SK-N-SH (cell line): ENCODE measurements around the gene AGMO. TPM values are rescaled to one million over a fixed set of nuclear protein-coding genes. Genes with fewer than 3 reads are reported as not detected.

ENCODE experiments used
- CTCF ChIA-PET: fragments of 300-600, 350-600 bp; formaldehyde crosslinking; extraction: SDS; loops from one replicate; lab custom pipeline; 2021; lab: Yijun Ruan, JAX
- POLR2A ChIA-PET: fragments of 350-600 bp; sonication (Branson Sonifier 250); formaldehyde crosslinking; extraction: SDS; loops from one replicate; lab custom pipeline; 2020; ENCODE audit warnings: antibody characterized with exemption, inconsistent platforms; lab: Yijun Ruan, JAX
- DNase-seq: peaks from one replicate; pipeline ENCODE4 v3.0.0; 2012
- H2AFZ ChIP-seq: fragments of 200-600 bp; sonication (generic); 2 replicates; pipeline ENCODE4 v1.8.1; 2016; ENCODE audit warnings: antibody characterized with exemption, mild to moderate bottlenecking, low read depth
- H3F3A ChIP-seq: fragments of 200-600 bp; sonication (generic); replicated peaks from 2 replicates; pipeline ENCODE3; 2016; ENCODE audit warnings: antibody characterized with exemption, mild to moderate bottlenecking; ENCODE audit not compliant: insufficient read depth
- H3K27ac ChIP-seq, 2 experiments: fragments of 200-500 bp in 1 of 2; fragments of 200-600 bp in 1 of 2; sonication (Bioruptor generic) in 1 of 2; sonication (generic), shearing (Covaris generic) in 1 of 2; 2 replicates each; pipeline versions ENCODE4 v1.5.1 to v1.6.1; 2014 to 2016; ENCODE audit warnings: low read depth in 2 of 2, inconsistent platforms in 1 of 2, low read length in 1 of 2, mild to moderate bottlenecking in 1 of 2, mixed read lengths in 1 of 2
- H3K27me3 ChIP-seq: fragments of 200-600 bp; sonication (generic), shearing (Covaris generic); 2 replicates; pipeline ENCODE4 v1.6.1; 2016; ENCODE audit warnings: mixed run types; ENCODE audit not compliant: insufficient read depth
- H3K36me3 ChIP-seq, 2 experiments: fragments of 200-500 bp in 1 of 2; fragments of 200-600 bp in 1 of 2; sonication (Bioruptor generic) in 1 of 2; sonication (generic) in 1 of 2; replicated peaks in 1 of 2; 2 replicates each; pipeline versions ENCODE3 to v1.5.1; 2014 to 2016; ENCODE audit warnings: low read length in 1 of 2, mild to moderate bottlenecking in 1 of 2; ENCODE audit not compliant: insufficient read depth in 2 of 2, control insufficient read depth in 1 of 2
- H3K4me1 ChIP-seq, 2 experiments: fragments of 200-500 bp in 1 of 2; fragments of 200-600 bp in 1 of 2; sonication (Bioruptor generic) in 1 of 2; sonication (generic), shearing (Covaris generic) in 1 of 2; 2 replicates each; pipeline versions ENCODE4 v1.5.1 to v1.6.1; 2014 to 2016; ENCODE audit warnings: low read depth in 1 of 2, low read length in 1 of 2, mixed run types in 1 of 2; ENCODE audit not compliant: insufficient read depth in 2 of 2, control insufficient read depth in 1 of 2
- H3K4me2 ChIP-seq: fragments of 200-600 bp; sonication (generic), shearing (Covaris generic); 2 replicates; pipeline ENCODE4 v1.6.1; 2017; ENCODE audit warnings: mixed run types
- H3K4me3 ChIP-seq, 2 experiments: fragments of 200-500 bp in 1 of 2; fragments of 200-600 bp in 1 of 2; sonication (Bioruptor generic) in 1 of 2; sonication (generic), shearing (Covaris generic) in 1 of 2; 2 replicates each; pipeline versions ENCODE4 v1.5.1 to v1.8.1; 2014 to 2016; ENCODE audit warnings: low read depth in 2 of 2, inconsistent platforms in 1 of 2, low read length in 1 of 2, mild to moderate bottlenecking in 1 of 2, mixed read lengths in 1 of 2, moderate library complexity in 1 of 2
- H3K79me2 ChIP-seq: fragments of 200-600 bp; sonication (generic); 2 replicates; pipeline ENCODE4 v1.8.1; 2017; ENCODE audit warnings: mild to moderate bottlenecking; ENCODE audit not compliant: insufficient read depth
- H3K9ac ChIP-seq: fragments of 200-600 bp; sonication (generic); 2 replicates; pipeline ENCODE4 v1.6.1; 2017; ENCODE audit warnings: mixed run types
- H3K9me2 ChIP-seq: fragments of 200-600 bp; sonication (generic); 2 replicates; pipeline ENCODE4 v1.6.1; 2017; ENCODE audit warnings: mixed run types
- H3K9me3 ChIP-seq: fragments of 200-600 bp; sonication (generic); 2 replicates; pipeline ENCODE4 v1.6.1; 2017; ENCODE audit warnings: mixed run types, mild to moderate bottlenecking, moderate library complexity
- H4K20me1 ChIP-seq: fragments of 200-600 bp; sonication (generic); 2 replicates; pipeline ENCODE4 v1.6.1; 2017; ENCODE audit warnings: mild to moderate bottlenecking, mixed run types; ENCODE audit not compliant: insufficient read depth
- CHD2 ChIP-seq: fragments of 150-350 bp; IDR thresholded peaks from 2 replicates; pipeline ENCODE4 v1.6.1; 2018; ENCODE audit warnings: low read length; ENCODE audit not compliant: partially characterized antibody
- JUND ChIP-seq: IDR thresholded peaks from 2 replicates; pipeline ENCODE4 v1.4.0; 2012
- NFIC ChIP-seq: IDR thresholded peaks from 2 replicates; pipeline ENCODE4 v1.4.0; 2012; ENCODE audit warnings: borderline replicate concordance
- NRF1 ChIP-seq: IDR thresholded peaks from 2 replicates; pipeline ENCODE4 v1.6.1; 2012; ENCODE audit warnings: low read depth, mild to moderate bottlenecking, low read length
- RAD21 ChIP-seq: IDR thresholded peaks from 2 replicates; pipeline ENCODE4 v1.6.1; 2012; ENCODE audit warnings: mild to moderate bottlenecking, low read length
- RCOR1 ChIP-seq: fragments of 150-350 bp; IDR thresholded peaks from 2 replicates; pipeline ENCODE4 v1.6.1; 2017; ENCODE audit warnings: antibody characterized with exemption, low read length
- RFX5 ChIP-seq: IDR thresholded peaks from 2 replicates; pipeline ENCODE4 v1.6.1; 2012; ENCODE audit warnings: mild to moderate bottlenecking, improper control_type of control experiment, low read length
- RXRA ChIP-seq: IDR thresholded peaks from 2 replicates; pipeline ENCODE4 v1.4.0; 2012; ENCODE audit warnings: low read depth, mild to moderate bottlenecking, borderline replicate concordance
- SIN3A ChIP-seq: IDR thresholded peaks from 2 replicates; pipeline ENCODE4 v1.6.1; 2012; ENCODE audit warnings: low read depth, mild to moderate bottlenecking, low read length, moderate library complexity, borderline replicate concordance
- TCF12 ChIP-seq: IDR thresholded peaks from 2 replicates; pipeline ENCODE4 v1.4.0; 2012
- WGBS: methylation state at CpG from one replicate; pipeline ENCODE4 v1.1.6; 2017; ENCODE audit warnings: low lambda C conversion rate; 5-methylcytosine and 5-hydroxymethylcytosine counted together
- polyA plus RNA-seq, 3 experiments: library from polyadenylated mRNA; depleted of rRNA; stranded (reverse); fragments of >200 nt; gene quantifications; 2 replicates each; pipeline ENCODE4 v1.2.3, GENCODE V29; 2012
- TF ChIP-seq, protein P1 (sequence below): IDR thresholded peaks from 2 replicates; pipeline ENCODE4 v1.6.1; 2012; ENCODE audit warnings: mild to moderate bottlenecking, low read depth, low read length, moderate library complexity
- TF ChIP-seq, protein P2 (sequence below): fragments of 200-600 bp; sonication (generic); IDR thresholded peaks from 2 replicates; pipeline ENCODE4 v1.6.1; 2017; ENCODE audit warnings: antibody characterized with exemption, mild to moderate bottlenecking, moderate library complexity
- TF ChIP-seq, protein P3 (sequence below): fragments of 150-350 bp; IDR thresholded peaks from 2 replicates; pipeline ENCODE4 v1.6.1; 2016; ENCODE audit warnings: mild to moderate bottlenecking, low read depth, low read length

The AGMO gene
- polyA plus RNA-seq, 1 of the 3 experiments (the other 2 are of a cell fraction): 0.05 TPM

DNA sequence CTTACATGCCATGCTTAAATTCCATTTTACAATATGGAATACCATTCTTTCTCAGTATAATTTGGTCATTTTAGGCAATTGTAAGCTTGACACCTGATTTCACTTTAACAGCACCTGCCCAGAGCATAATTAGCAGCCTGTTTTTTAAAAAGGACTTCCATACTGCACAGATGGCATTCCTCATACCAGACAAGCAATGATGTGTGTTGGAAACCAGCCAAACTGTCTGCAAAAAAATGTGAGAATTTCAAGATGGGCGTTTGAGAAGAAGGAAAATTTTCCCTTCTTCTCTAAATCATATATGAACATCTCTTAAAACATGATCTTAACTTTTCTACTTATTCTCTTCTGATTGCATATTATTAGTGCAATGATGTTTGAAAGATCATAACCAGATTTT, 40.4 kb upstream of the AGMO start:
- DNase-seq: no peak
- ChIA-PET CTCF (interaction anchor here (0.6 kb wide), 1 partner anchor 24 kb away, joined by 3 read pairs; no protein-coding TSS in a partner anchor), POLR2A (no interaction called here)
- Histone ChIP-seq H3K36me3 (no peaks in the 10 kb centered on the region), H3K79me2 (no peaks in the 10 kb centered on the region), H3K27ac (no peak overlapping the region), H3K9me2 (peaks cover 4% of the 10 kb centered on the region; the same call in 1 of the 2 replicates), H3K9ac (no peak overlapping the region), H3K4me1 (no peaks in the 10 kb centered on the region; a peak in 2 of 4 replicates), H2AFZ (no peak overlapping the region), H3F3A (no peaks in the 10 kb centered on the region), H3K9me3 (no peaks in the 10 kb centered on the region), H3K4me3 (no peak overlapping the region), H3K27me3 (no peaks in the 10 kb centered on the region), H4K20me1 (no peaks in the 10 kb centered on the region), H3K4me2 (no peak overlapping the region)
- TF ChIP-seq RFX5: no peak
- no peak for TF ChIP-seq RAD21
- TF ChIP-seq NFIC: no peak
- TF ChIP-seq CHD2: no peak
- no peak for TF ChIP-seq NRF1
- TF ChIP-seq, protein P1, sequence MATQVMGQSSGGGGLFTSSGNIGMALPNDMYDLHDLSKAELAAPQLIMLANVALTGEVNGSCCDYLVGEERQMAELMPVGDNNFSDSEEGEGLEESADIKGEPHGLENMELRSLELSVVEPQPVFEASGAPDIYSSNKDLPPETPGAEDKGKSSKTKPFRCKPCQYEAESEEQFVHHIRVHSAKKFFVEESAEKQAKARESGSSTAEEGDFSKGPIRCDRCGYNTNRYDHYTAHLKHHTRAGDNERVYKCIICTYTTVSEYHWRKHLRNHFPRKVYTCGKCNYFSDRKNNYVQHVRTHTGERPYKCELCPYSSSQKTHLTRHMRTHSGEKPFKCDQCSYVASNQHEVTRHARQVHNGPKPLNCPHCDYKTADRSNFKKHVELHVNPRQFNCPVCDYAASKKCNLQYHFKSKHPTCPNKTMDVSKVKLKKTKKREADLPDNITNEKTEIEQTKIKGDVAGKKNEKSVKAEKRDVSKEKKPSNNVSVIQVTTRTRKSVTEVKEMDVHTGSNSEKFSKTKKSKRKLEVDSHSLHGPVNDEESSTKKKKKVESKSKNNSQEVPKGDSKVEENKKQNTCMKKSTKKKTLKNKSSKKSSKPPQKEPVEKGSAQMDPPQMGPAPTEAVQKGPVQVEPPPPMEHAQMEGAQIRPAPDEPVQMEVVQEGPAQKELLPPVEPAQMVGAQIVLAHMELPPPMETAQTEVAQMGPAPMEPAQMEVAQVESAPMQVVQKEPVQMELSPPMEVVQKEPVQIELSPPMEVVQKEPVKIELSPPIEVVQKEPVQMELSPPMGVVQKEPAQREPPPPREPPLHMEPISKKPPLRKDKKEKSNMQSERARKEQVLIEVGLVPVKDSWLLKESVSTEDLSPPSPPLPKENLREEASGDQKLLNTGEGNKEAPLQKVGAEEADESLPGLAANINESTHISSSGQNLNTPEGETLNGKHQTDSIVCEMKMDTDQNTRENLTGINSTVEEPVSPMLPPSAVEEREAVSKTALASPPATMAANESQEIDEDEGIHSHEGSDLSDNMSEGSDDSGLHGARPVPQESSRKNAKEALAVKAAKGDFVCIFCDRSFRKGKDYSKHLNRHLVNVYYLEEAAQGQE: no peak
- peak; percentile 48; the same call in 1 of the 2 replicates for TF ChIP-seq RCOR1
- peak; percentile 44; the same call in 1 of the 2 replicates for TF ChIP-seq TCF12
- no peak for TF ChIP-seq JUND
- TF ChIP-seq, protein P2, sequence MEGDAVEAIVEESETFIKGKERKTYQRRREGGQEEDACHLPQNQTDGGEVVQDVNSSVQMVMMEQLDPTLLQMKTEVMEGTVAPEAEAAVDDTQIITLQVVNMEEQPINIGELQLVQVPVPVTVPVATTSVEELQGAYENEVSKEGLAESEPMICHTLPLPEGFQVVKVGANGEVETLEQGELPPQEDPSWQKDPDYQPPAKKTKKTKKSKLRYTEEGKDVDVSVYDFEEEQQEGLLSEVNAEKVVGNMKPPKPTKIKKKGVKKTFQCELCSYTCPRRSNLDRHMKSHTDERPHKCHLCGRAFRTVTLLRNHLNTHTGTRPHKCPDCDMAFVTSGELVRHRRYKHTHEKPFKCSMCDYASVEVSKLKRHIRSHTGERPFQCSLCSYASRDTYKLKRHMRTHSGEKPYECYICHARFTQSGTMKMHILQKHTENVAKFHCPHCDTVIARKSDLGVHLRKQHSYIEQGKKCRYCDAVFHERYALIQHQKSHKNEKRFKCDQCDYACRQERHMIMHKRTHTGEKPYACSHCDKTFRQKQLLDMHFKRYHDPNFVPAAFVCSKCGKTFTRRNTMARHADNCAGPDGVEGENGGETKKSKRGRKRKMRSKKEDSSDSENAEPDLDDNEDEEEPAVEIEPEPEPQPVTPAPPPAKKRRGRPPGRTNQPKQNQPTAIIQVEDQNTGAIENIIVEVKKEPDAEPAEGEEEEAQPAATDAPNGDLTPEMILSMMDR: no peak
- TF ChIP-seq, protein P3, sequence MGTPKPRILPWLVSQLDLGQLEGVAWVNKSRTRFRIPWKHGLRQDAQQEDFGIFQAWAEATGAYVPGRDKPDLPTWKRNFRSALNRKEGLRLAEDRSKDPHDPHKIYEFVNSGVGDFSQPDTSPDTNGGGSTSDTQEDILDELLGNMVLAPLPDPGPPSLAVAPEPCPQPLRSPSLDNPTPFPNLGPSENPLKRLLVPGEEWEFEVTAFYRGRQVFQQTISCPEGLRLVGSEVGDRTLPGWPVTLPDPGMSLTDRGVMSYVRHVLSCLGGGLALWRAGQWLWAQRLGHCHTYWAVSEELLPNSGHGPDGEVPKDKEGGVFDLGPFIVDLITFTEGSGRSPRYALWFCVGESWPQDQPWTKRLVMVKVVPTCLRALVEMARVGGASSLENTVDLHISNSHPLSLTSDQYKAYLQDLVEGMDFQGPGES: no peak
- TF ChIP-seq SIN3A: no peak
- no peak for TF ChIP-seq RXRA
- WGBS: 4% methylated on average over 1 of the region's 1 CpG
